Activated CD8-positive, alpha-beta T cell treated with anti-CD3 and anti-CD28 coated beads for 36 hours (primary cell): ENCODE data around the gene SERPINB1. TPM values are rescaled to one million over a fixed set of nuclear protein-coding genes. Genes with fewer than 3 reads are reported as not detected.

Experiments
- ATAC-seq: fragments of 200-7000 bp; cut with Tn5 transposase; one replicate; pipeline ENCODE4 v1.10.0; 2021; ENCODE audit warnings: mild to moderate bottlenecking, moderate library complexity
- CTCF ChIA-PET: fragments of 350-600 bp; sonication (Branson Sonifier 250); formaldehyde crosslinking; loops from one replicate; lab custom pipeline; 2021; ENCODE audit warnings: antibody characterized with exemption; lab: Charles Lee
- POLR2A ChIA-PET: fragments of 350-600 bp; sonication (Branson Sonifier 250); formaldehyde crosslinking; loops from one replicate; lab custom pipeline; 2021; ENCODE audit warnings: antibody characterized with exemption; lab: Charles Lee
- DNase-seq: peaks from one replicate; pipeline ENCODE4 v3.0.0-alpha.2; 2020
- H3K27ac Mint-ChIP-seq: one replicate; pipeline ENCODE4 v1.8.0; 2021; ENCODE audit warnings: mild to moderate bottlenecking, mixed read lengths
- H3K27me3 Mint-ChIP-seq: one replicate; pipeline ENCODE4 v1.8.0; 2021; ENCODE audit warnings: mixed read lengths
- H3K36me3 Mint-ChIP-seq: one replicate; pipeline ENCODE4 v1.8.0; 2021; ENCODE audit warnings: low read depth, mixed read lengths
- H3K4me1 Mint-ChIP-seq: one replicate; pipeline ENCODE4 v1.8.0; 2021; ENCODE audit warnings: low read depth, mixed read lengths
- H3K4me3 Mint-ChIP-seq: one replicate; pipeline ENCODE4 v1.8.0; 2021; ENCODE audit warnings: mild to moderate bottlenecking, moderate library complexity, mixed read lengths
- H3K9me3 Mint-ChIP-seq: one replicate; pipeline ENCODE4 v1.8.0; 2021; ENCODE audit warnings: mixed read lengths
- intact Hi-C: fragments of 100-400 bp; cut with micrococcal nuclease; formaldehyde crosslinking; loops from one replicate; pipeline ENCODE4 v1.10.0; 2022
- total RNA-seq, 2 experiments: library from RNA; stranded (reverse); gene quantifications; one replicate each; pipeline ENCODE4 v1.2.3, GENCODE V29; 2021
- TF ChIP-seq, protein P1 (sequence below): fragments of 200-600 bp; IDR thresholded peaks from one replicate; pipeline ENCODE4 v1.8.0; 2022; ENCODE audit warnings: antibody characterized with exemption, mild to moderate bottlenecking

The SERPINB1 gene
- total RNA-seq, 2 experiments from 2014 or later, result 55.8 to 60.0 TPM

GRCh38 chr6:2819115-2819514 lies 22.5 kb downstream of the SERPINB1 start:
- no peak overlapping the region for H3K27ac Mint-ChIP-seq
- no peak for ATAC-seq
- ChIA-PET CTCF (interaction anchor here (0.6 to 1.8 kb wide), 8 partner anchors 13 to 112 kb away, joined by 3 to 4 read pairs (median 3); no protein-coding TSS in a partner anchor), POLR2A (interaction anchor here (1.0 to 1.7 kb wide), 3 partner anchors 19 to 25 kb away, joined by 4 read pairs; no protein-coding TSS in a partner anchor)
- H3K27me3 Mint-ChIP-seq, result no peaks in the 10 kb centered on the region
- no peak overlapping the region for H3K4me3 Mint-ChIP-seq
- DNase-seq, result no peak
- H3K4me1 Mint-ChIP-seq, result peaks cover 22% of the 10 kb centered on the region
- peaks cover 10% of the 10 kb centered on the region for H3K36me3 Mint-ChIP-seq
- peaks cover 22% of the 10 kb centered on the region for H3K9me3 Mint-ChIP-seq
- intact Hi-C loops, result no loop called here
- TF ChIP-seq, protein P1, sequence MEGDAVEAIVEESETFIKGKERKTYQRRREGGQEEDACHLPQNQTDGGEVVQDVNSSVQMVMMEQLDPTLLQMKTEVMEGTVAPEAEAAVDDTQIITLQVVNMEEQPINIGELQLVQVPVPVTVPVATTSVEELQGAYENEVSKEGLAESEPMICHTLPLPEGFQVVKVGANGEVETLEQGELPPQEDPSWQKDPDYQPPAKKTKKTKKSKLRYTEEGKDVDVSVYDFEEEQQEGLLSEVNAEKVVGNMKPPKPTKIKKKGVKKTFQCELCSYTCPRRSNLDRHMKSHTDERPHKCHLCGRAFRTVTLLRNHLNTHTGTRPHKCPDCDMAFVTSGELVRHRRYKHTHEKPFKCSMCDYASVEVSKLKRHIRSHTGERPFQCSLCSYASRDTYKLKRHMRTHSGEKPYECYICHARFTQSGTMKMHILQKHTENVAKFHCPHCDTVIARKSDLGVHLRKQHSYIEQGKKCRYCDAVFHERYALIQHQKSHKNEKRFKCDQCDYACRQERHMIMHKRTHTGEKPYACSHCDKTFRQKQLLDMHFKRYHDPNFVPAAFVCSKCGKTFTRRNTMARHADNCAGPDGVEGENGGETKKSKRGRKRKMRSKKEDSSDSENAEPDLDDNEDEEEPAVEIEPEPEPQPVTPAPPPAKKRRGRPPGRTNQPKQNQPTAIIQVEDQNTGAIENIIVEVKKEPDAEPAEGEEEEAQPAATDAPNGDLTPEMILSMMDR, result no peak

DNA sequence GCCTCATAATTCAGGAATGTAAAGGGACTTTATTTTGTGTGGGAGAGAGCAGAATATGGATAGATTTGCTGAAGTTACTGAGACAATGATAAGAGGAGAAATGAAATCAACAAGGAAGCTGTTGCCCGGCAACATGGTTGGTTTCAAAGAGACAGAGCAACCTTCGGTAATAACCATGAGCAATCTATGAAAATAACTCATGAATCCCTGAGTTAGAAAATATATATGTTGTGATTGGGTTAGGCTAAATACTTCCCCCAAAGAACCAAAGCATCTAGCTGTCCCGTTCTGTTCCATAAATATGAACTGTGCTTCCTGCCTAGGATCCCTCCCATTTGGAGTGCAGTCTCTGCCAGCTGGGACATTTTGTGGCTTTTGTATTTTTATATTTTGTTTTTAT lies 23.1 kb downstream of the SERPINB1 start:
- no peak overlapping the region for H3K4me3 Mint-ChIP-seq
- peaks cover 22% of the 10 kb centered on the region for H3K9me3 Mint-ChIP-seq
- no peaks in the 10 kb centered on the region for H3K27me3 Mint-ChIP-seq
- ChIA-PET CTCF (interaction anchor here (0.8 to 1.8 kb wide), 9 partner anchors 12 to 113 kb away, joined by 3 to 5 read pairs (median 3); no protein-coding TSS in a partner anchor), POLR2A (interaction anchor here (0.9 to 1.7 kb wide), 4 partner anchors 14 to 25 kb away, joined by 3 to 4 read pairs (median 4); no protein-coding TSS in a partner anchor)
- TF ChIP-seq, protein P1, result no peak
- peaks cover 22% of the 10 kb centered on the region for H3K4me1 Mint-ChIP-seq
- peaks cover 10% of the 10 kb centered on the region for H3K36me3 Mint-ChIP-seq
- intact Hi-C loops, result no loop called here
- H3K27ac Mint-ChIP-seq, result no peak overlapping the region
- DNase-seq (peak; percentile 24), ATAC-seq (no peak)

DNA sequence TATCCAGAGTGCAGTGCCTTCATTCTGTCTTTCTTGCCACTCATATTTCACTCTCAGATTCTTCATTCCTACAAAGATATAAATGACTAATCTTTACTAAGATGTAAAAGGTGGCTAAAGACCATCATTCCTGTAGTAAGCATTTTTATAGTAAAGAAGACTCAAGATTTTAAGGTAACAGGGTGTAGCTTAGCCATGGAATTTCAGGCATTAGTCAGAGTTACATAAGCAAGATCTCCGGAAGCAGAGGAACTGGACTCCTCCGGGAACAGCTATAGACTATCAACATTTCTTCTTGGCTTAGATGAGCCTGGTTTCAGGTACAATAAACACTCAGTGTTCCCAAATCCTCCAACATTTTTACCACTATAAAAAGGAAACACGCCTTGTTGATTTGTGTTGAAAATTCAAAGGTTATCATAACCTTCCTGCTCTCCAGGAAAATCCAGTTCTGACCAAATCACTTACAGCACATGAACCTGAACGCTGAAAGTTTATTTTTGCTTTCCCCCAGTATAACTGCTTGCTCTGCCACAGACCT lies 23.7 kb downstream of the SERPINB1 start:
- H3K36me3 Mint-ChIP-seq, result peaks cover 10% of the 10 kb centered on the region
- no peak overlapping the region for H3K27ac Mint-ChIP-seq
- ChIA-PET CTCF (interaction anchor here (0.8 to 1.8 kb wide), 9 partner anchors 10 to 114 kb away, joined by 3 to 5 read pairs (median 3); no protein-coding TSS in a partner anchor), POLR2A (interaction anchor here (0.9 to 1.7 kb wide), 2 partner anchors 15 to 18 kb away, joined by 3 to 4 read pairs; no protein-coding TSS in a partner anchor)
- H3K4me1 Mint-ChIP-seq, result peaks cover 22% of the 10 kb centered on the region
- TF ChIP-seq, protein P1, result no peak
- DNase-seq, result no peak
- intact Hi-C loops, result no loop called here
- ATAC-seq, result no peak
- peaks cover 22% of the 10 kb centered on the region for H3K9me3 Mint-ChIP-seq
- H3K27me3 Mint-ChIP-seq, result no peaks in the 10 kb centered on the region
- no peak overlapping the region for H3K4me3 Mint-ChIP-seq

- CTCF ChIA-PET, result no interaction called here
These were observed 25.5 kb downstream of the SERPINB1 start for GRCh38 chr6:2816158-2816557.

More at GRCh38 chr6:2816158-2816557, 25.5 kb downstream of the SERPINB1 start:
- POLR2A ChIA-PET, result interaction anchor here (1.0 kb wide), 1 partner anchor 33 kb away, joined by 3 read pairs; no protein-coding TSS in a partner anchor
- Mint-ChIP-seq H3K27me3 (no peaks in the 10 kb centered on the region), H3K27ac (no peak overlapping the region), H3K4me1 (peaks cover 22% of the 10 kb centered on the region), H3K36me3 (peaks cover 10% of the 10 kb centered on the region), H3K9me3 (peaks cover 22% of the 10 kb centered on the region), H3K4me3 (no peak overlapping the region)
- no peak for DNase-seq
- ATAC-seq, result no peak
- TF ChIP-seq, protein P1, result no peak
- intact Hi-C loops, result no loop called here
